Muscle of leg (tissue), 11 donors: ENCODE data around the gene ATAD3B. TPM values are rescaled to one million over a fixed set of nuclear protein-coding genes. Genes with fewer than 3 reads are reported as not detected.
A peak's percentile ranks its signal among the peaks of the same experiment; 100 is the strongest.
"Not testable (repeated sequence)": the region's sequence is repeated elsewhere in the genome, so short reads cannot be mapped to it uniquely, and the experiment has no call there.

Experiments used
- DNase-seq: peaks from one replicate; pipeline ENCODE4 v3.0.0; 2013
- H3K27ac ChIP-seq: one replicate; pipeline ENCODE4 v1.5.1; 2013; ENCODE audit warnings: mild to moderate bottlenecking, low read length, control low read depth
- H3K27me3 ChIP-seq: one replicate; pipeline ENCODE4 v1.6.1; 2013; ENCODE audit warnings: low read length; ENCODE audit not compliant: control insufficient read depth, insufficient read depth
- H3K36me3 ChIP-seq: one replicate; pipeline ENCODE4 v1.6.1; 2013; ENCODE audit warnings: low read length; ENCODE audit not compliant: control insufficient read depth, insufficient read depth
- H3K4me1 ChIP-seq: one replicate; pipeline ENCODE4 v1.6.1; 2013; ENCODE audit warnings: low read length; ENCODE audit not compliant: control insufficient read depth, insufficient read depth
- H3K4me3 ChIP-seq: one replicate; pipeline ENCODE4 v1.5.1; 2013; ENCODE audit warnings: low read length, control low read depth
- H3K9me3 ChIP-seq: replicated peaks from 2 replicates; pipeline ENCODE4 v1.6.1; 2013; ENCODE audit warnings: low read depth, low read length; ENCODE audit not compliant: control insufficient read depth
- WGBS: methylation state at CpG from one replicate; pipeline ENCODE4 v1.1.5; 2013; ENCODE audit warnings: missing lambda C conversion rate; ENCODE audit not compliant: insufficient coverage; 5-methylcytosine and 5-hydroxymethylcytosine counted together
- polyA plus RNA-seq, 8 donors: library from polyadenylated mRNA; unstranded; fragments of 120-200 nt; gene quantifications; one replicate each; pipeline versions ENCODE4 v1.2.1 to v1.2.3, GENCODE V29; 2013; ENCODE audit warnings: inconsistent platforms in 1 of 8, low replicate concordance in 1 of 8; ENCODE audit not compliant: insufficient read length in 8 of 8, insufficient read depth in 1 of 8
- total RNA-seq: library from RNA; stranded (reverse); fragments of 120-200 nt; gene quantifications from one replicate; pipeline ENCODE4 v1.2.4, GENCODE V29; 2013

The ATAD3B gene
- total and polyA plus RNA-seq, 9 donors, result 9.6 to 16.5 (median 13.9) TPM

DNA sequence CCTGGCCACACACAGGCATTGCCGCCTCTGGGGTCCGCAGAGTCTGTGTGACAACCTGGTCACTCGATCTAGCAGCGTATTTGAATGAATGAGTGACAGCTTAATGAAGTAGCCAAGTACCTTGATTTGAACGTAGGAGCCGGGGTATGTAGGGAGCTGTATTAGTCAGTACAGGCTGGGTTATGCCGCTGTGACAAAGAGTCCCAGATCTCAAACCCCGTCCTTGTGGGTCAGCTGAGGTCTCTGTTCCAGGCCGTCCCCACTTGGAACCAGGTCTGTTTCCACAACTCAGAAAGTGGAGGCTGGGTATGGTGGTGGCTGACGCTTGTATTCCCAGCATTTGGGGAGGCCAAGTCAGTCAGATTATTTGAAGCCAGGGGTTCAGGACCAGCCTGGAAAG, 20.0 kb downstream of the ATAD3B start:
- Histone ChIP-seq H3K4me3 (no peak overlapping the region), H3K27me3 (no peaks in the 10 kb centered on the region), H3K27ac (no peak overlapping the region), H3K9me3 (peaks cover 13% of the 10 kb centered on the region), H3K36me3 (peaks cover 62% of the 10 kb centered on the region), H3K4me1 (no peaks in the 10 kb centered on the region)
- WGBS, result 96% methylated on average over 9 of the region's 10 CpGs
- no peak for DNase-seq

DNA sequence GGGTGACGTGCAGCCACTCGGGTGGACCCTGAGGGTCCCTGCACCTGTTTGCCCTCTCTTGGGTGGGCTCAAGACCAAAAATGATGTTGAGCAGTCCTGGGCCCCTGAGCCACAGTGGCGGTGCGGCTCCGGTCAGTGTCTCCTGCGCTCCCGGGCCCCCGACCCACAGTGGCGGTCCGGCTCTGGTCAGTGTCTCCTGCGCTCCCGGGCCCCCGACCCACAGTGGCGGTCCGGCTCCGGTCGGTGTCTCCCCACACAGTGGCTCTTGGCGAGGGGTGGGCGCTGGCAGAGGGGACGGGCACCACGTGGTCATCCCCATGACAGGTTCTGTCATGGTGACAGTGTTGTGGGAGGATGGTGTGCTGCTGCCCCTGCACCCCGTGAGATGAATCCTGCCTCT, 22.7 kb downstream of the ATAD3B start:
- peaks cover 43% of the 10 kb centered on the region for H3K36me3 ChIP-seq
- H3K9me3 ChIP-seq, result peaks cover 13% of the 10 kb centered on the region
- H3K27ac ChIP-seq, H3K4me3 ChIP-seq, H3K27me3 ChIP-seq, DNase-seq, H3K4me1 ChIP-seq: not testable (repeated sequence)
- WGBS, result 96% methylated on average over 16 of the region's 22 CpGs

DNA sequence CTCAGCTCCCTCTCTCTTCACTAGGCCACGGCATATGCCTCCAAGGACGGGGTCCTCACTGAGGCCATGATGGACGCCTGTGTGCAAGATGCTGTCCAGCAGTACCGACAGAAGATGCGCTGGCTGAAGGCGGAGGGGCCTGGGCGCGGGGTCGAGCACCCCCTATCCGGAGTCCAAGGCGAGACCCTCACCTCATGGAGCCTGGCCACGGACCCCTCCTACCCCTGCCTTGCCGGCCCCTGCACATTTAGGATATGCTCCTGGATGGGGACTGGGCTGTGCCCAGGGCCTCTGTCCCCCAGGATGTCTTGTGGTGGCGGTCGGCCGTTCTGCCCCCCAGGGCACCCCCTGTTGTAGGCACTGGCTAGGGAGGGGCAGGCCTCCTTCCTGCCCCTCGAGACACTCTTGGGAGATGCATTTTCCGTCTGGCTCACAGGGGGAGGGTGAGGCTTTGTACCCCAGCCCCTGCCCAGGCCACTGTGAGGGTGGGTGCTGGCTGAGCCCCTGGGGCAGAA, 24.0 kb downstream of the ATAD3B start:
- H3K36me3 ChIP-seq, result peaks cover 32% of the 10 kb centered on the region
- WGBS, result 88% methylated on average over 6 of the region's 18 CpGs
- H3K4me3 ChIP-seq, result not testable (repeated sequence)

DNA sequence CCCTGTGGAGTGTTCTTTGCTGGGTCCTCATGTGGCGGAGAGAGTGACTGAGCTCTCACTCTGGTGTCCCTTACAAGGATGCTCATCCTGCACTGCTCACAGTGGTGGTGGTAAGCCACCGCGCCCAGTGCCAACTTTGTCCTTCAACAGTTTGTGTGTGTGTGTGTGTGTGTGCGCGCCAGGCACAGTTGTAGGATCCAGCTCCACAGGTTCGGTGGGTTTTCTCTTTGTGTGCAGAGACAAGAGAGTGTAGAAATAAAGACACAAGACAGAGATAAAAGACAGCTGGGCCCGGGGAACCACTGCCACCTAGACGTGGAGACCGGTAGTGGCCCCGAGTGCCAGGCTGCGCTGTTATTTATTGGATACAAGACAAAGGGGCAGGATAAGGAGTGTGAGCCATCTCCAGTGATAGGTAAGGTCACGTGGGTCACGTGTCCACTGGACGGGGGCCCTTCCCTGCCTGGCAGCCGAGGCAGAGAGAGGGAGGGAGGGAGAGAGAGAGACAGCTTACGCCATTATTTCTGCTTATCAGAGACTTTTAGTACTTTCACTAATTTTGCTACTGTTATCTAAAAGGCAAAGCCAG, 33.3 kb downstream of the ATAD3B start:
- 61% methylated on average over 11 of the region's 16 CpGs for WGBS
- H3K36me3 ChIP-seq, H3K4me3 ChIP-seq, H3K9me3 ChIP-seq, H3K27me3 ChIP-seq: not testable (repeated sequence)
- peaks cover 12% of the 10 kb centered on the region for H3K4me1 ChIP-seq
- peak overlapping the region; percentile 35 for H3K27ac ChIP-seq
- peak; percentile 46 for DNase-seq

More for the DNA sequence above, 24.0 kb downstream of the ATAD3B start:
- not testable (repeated sequence) for H3K27me3 ChIP-seq, H3K4me1 ChIP-seq, H3K27ac ChIP-seq, DNase-seq
- peaks cover 13% of the 10 kb centered on the region for H3K9me3 ChIP-seq

DNA sequence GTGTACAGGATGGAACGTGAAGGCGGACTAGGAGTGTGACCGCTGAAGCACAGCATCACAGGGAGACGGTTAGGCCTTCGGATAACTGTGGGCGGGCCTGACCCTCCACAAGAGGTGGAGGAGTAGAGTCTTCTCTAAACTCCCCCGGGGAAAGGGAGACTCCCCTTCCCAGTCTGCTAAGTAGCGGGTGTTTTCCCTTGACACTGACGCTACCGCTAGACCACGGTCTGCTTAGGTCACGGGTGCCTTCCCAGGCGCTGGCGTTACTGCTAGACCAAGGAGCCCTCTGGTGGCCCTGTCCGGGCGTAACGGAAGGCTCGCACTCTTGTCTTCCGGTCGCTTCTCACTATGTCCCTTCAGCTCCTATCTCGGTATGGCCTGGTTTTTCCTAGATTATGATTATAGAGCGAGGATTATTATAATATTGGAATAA, 33.8 kb downstream of the ATAD3B start:
- H3K4me3 ChIP-seq, H3K9me3 ChIP-seq, H3K27me3 ChIP-seq, H3K36me3 ChIP-seq, DNase-seq: not testable (repeated sequence)
- WGBS, result no CpG with 5 or more reads among the region's 22 CpGs
- H3K27ac ChIP-seq, result peak overlapping the region; percentile 35
- peaks cover 12% of the 10 kb centered on the region for H3K4me1 ChIP-seq

DNA sequence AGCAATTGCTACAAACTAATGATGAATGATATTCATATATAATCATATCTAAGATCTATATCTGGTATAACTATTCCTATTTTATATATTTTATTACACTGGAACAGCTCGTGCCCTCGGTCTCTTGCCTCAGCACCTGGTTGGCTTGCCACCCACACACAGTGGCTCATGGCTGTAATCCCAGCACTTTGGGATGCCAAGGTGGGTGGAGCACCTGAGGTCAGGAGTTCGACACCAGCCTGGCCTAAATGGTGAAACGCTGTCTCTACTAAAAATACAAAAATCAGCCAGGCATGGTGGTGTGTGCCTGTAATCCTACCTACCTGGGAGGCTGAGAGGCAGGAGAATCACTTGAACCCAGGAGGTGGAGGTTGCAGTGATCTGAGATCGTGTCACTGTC, 34.2 kb downstream of the ATAD3B start:
- WGBS, result 30% methylated on average over 2 of the region's 5 CpGs
- Histone ChIP-seq H3K4me1 (peaks cover 13% of the 10 kb centered on the region), H3K27ac (peak overlapping the region; percentile 3)
- H3K9me3 ChIP-seq, DNase-seq, H3K27me3 ChIP-seq, H3K36me3 ChIP-seq, H3K4me3 ChIP-seq: not testable (repeated sequence)

DNA sequence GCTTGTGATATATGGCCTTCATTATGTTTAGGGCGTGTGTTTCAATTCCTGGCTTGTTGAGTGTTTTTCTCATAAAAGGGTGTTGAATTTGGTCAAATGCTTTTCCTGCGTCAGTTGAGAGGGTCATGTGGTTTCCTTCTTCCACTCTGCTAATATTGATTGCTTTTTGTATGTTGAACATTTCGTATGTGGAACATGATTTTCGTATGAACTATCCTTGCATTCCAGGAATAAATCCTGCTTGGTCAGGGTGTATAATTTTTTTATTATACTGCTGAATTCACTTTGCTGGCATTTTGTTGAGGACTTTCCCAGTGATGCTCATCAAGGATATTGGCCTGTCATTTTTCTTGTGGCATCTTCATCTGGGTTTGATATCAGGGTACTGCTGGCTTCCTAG, 35.7 kb downstream of the ATAD3B start:
- no peak for DNase-seq
- no peak overlapping the region for H3K4me3 ChIP-seq
- no CpG with 5 or more reads among the region's 4 CpGs for WGBS
- H3K27me3 ChIP-seq, result no peaks in the 10 kb centered on the region
- H3K36me3 ChIP-seq, result no peaks in the 10 kb centered on the region
- no peaks in the 10 kb centered on the region for H3K9me3 ChIP-seq
- no peak overlapping the region for H3K27ac ChIP-seq
- peaks cover 17% of the 10 kb centered on the region for H3K4me1 ChIP-seq

DNA sequence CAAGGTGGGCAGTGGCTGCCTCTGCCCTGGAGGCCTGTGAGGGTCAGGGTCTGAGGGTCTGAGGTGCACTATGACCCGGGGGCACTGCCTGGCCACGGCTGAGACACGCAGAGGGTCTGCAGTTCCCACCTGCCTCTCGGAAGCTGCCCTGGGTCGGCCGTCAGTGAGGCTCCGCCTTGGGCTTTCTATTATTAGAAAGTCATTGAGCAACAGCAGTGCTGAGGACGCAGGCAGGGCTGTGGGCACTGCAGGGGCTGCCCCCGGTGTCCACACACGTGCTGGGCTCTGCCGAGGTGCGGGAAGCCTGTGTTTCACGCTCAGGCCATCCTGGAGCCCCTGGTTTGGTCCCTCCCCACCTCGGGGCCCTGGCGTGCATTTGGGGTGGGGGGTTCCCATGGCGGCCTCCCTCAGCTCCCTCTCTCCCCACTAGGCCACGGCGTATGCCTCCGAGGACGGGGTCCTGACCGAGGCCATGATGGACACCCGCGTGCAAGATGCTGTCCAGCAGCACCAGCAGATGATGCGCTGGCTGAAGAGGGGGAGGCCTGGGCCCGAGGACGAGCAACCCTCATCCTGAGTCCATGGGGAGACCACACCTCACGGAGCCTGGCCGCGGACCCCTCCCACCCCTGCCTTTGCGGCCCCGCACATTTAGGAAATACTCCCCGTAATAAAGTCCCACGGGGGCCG, 37.4 kb downstream of the ATAD3B start:
- H3K4me3 ChIP-seq, H3K27me3 ChIP-seq, H3K27ac ChIP-seq, H3K36me3 ChIP-seq, H3K9me3 ChIP-seq, DNase-seq: not testable (repeated sequence)
- peaks cover 17% of the 10 kb centered on the region for H3K4me1 ChIP-seq
- WGBS, result 65% methylated on average over 5 of the region's 34 CpGs

DNA sequence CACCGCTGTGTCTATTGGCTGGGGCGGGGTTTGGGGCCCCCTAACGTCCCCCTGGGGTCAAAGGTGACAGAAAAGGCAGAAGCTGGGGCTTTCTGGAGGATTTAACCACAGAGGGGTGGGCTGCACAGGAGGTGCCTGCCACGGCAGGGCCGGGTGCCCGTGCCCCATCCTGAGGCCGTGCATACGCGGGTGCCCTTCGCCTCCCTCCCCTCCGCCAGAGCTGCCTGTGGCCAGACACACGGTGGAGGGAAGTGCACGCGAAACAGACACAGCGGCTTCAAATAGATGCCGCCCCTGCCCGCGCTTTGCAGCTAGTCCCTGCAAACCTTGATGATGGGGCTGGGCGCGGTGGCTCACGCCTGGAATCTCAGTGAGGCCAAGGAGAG, 37.9 kb downstream of the ATAD3B start:
- H3K36me3 ChIP-seq, H3K9me3 ChIP-seq, H3K27me3 ChIP-seq, H3K27ac ChIP-seq, DNase-seq, H3K4me3 ChIP-seq: not testable (repeated sequence)
- H3K4me1 ChIP-seq, result peaks cover 17% of the 10 kb centered on the region
- no CpG with 5 or more reads among the region's 21 CpGs for WGBS

DNA sequence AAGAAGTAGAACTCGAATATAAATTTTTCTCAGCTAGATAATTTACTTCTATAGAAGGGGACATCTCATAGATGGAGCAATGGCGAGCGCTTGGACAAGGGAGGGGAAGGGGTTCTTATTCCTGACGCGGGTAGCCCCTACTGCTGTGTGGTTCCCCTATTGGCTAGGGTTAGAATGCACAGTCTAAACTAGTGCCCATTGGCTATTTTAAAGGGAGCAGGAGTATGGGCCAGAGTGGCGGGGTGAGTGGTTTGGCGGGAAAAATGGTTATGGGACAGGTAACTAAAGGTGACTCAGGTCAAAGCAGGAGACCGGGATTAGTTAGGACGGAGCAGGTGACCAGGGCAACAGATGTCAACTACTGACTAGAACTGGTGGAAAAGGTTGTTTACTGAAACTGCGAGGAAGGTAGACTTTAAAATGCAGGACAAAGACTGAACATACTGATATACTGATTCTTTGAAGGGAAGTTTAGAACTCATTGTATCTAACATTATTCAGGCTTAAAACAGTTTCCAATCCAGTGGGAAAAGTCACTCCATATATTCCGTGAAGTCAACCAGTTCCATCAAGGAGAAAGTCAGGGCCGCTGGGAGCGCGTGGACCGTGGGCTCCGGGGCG, 39.5 kb downstream of the ATAD3B start:
- 6% methylated on average over 12 of the region's 17 CpGs for WGBS
- DNase-seq, result no peak

More for the DNA sequence above, 39.5 kb downstream of the ATAD3B start:
- Histone ChIP-seq H3K27ac (peak overlapping the region; percentile 62), H3K4me1 (peaks cover 9% of the 10 kb centered on the region), H3K4me3 (peak overlapping the region; percentile 70), H3K9me3 (no peaks in the 10 kb centered on the region), H3K36me3 (peaks cover 6% of the 10 kb centered on the region), H3K27me3 (no peaks in the 10 kb centered on the region)
